Stimulated activated CD4-positive, alpha-beta T cell treated with anti-CD3 and anti-CD28 coated beads, Interleukin-4, amount 100 ng/mL, for 24 hours (primary cell): ENCODE measurements around the gene KLC1.
"Not testable (repeated sequence)": the region's sequence is repeated elsewhere in the genome, so short reads cannot be mapped to it uniquely, and the experiment has no call there.

ENCODE experiments used
- DNase-seq: peaks from one replicate; pipeline ENCODE4 v3.0.0-alpha.2; 2020

The KLC1 gene

DNA sequence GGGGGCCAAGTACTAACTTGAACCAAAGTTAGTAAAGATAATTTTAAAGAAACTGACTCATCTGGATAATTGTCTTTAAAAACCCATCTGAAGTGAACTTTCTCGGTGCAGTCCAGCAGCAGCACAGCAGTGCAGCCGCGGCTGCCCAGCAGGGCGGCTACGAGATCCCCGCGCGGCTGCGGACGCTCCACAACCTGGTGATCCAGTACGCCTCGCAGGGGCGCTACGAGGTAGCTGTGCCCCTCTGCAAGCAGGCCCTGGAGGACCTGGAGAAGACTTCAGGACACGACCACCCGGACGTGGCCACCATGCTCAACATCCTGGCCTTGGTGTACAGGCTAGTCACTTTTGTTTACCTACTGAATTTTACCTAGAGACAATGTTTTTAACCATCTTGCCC, 33.6 kb downstream of the KLC1 start:
- DNase-seq: no peak

GRCh38 chr14:103663506-103663905, 34.5 kb downstream of the KLC1 start:
- no peak for DNase-seq

DNA sequence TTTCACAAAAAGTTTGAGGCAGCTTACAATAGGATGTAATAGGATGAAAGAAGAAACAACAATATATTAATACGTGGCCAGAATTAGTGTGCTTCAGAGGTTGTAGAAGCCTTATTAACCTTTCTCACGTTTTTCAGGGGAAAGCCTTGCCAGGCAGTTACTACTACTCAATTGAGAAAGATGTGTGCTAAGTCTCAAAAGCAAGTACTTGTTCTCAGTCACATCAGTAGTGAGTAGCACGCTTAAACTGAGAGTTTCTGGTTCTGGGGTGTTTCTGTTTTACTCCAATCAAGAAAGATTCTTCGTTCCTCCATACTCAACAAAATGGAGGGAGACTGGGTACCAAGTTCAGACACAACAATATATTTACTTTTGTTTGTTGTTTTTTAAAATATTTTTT, 38.7 kb downstream of the KLC1 start:
- DNase-seq: no peak

DNA sequence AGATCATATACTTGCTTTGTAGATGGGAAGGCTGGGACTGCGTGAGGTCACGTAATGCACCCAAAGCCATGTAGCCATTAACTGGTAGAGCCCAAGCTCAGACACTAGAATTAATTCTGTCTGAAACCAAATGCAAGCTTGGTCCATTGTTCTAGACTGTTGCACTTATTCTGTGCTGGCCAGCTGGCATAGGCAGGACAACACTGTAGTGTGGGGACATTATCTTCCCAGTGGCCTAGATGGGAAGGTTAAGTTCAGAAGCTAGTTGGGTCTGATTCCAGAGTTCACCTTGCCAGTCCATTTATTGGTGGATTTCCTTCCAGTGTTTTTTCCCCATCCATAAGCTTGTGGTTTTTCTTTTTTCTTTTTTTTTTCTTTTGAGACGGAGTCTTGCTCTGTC, 39.1 kb downstream of the KLC1 start:
- no peak for DNase-seq

GRCh38 chr14:103669370-103669769, 40.4 kb downstream of the KLC1 start:
- no peak for DNase-seq

DNA sequence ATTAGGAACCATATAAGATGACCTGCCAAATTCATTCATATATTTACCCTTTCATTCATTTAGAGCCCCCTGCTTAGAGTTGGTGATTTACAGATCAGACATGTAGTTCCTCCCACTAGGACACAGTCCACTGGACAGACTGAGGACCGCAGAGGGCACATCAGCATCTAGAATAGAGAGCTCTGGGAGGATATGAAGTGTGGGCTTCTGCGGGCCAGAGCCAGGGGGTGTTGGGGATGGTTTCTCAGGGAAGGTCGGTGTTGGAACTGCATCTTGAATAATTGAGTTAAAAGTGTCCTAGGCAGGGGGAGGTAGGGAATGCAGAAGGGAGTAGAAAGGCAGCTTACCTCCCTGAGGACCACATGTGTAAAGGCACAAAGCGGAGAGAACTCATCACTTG, 42.9 kb downstream of the KLC1 start:
- DNase-seq: no peak

- no peak for DNase-seq
Measured at GRCh38 chr14:103675957-103676356, 46.9 kb downstream of the KLC1 start.

GRCh38 chr14:103676881-103677675, 48.1 kb downstream of the KLC1 start:
- DNase-seq: no peak

DNA sequence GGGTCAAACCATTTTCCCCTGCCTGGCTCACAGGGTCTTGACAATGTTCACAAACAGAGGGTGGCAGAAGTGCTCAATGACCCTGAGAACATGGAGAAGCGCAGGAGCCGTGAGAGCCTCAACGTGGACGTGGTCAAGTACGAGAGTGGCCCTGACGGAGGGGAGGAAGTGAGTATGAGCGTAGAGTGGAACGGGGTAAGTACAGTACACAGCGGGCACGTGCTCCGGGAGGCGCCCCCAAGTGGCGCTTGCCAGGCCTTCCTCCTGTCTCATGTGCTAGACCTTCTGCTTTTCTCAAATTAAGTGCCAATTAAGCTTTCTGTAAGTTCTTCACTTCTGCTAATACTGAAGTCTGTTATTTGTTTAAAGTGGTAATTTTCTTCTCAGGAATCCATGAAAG, 50.3 kb downstream of the KLC1 start:
- peak; percentile 41 for DNase-seq

GRCh38 chr14:103680491-103681231, 51.6 kb downstream of the KLC1 start:
- no peak for DNase-seq

GRCh38 chr14:103683139-103683538, 54.1 kb downstream of the KLC1 start:
- DNase-seq: no peak

DNA sequence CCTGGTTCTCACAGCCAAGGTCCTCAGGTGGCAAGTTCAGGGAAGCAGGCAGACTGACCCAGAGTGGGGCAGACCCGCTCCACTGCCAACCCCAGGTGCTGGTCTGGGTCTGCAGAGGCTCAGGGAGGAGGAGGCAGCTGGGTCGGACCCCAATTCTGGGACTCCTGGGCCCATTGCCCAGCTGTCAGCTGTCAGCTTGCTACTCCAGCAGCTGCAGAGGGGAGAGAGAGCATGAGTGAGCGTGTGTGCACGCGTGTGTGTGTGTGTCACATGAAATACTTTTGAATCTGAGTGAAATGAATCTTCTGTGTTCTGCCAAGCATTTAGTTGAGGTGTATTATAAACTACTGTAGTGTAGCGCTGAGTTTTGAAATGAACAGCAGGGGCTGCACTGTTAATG, 55.5 kb downstream of the KLC1 start:
- DNase-seq: no peak

GRCh38 chr14:103684871-103685270, 55.9 kb downstream of the KLC1 start:
- no peak for DNase-seq

- no peak for DNase-seq
Measured at GRCh38 chr14:103685276-103686211, 56.5 kb downstream of the KLC1 start.

DNA sequence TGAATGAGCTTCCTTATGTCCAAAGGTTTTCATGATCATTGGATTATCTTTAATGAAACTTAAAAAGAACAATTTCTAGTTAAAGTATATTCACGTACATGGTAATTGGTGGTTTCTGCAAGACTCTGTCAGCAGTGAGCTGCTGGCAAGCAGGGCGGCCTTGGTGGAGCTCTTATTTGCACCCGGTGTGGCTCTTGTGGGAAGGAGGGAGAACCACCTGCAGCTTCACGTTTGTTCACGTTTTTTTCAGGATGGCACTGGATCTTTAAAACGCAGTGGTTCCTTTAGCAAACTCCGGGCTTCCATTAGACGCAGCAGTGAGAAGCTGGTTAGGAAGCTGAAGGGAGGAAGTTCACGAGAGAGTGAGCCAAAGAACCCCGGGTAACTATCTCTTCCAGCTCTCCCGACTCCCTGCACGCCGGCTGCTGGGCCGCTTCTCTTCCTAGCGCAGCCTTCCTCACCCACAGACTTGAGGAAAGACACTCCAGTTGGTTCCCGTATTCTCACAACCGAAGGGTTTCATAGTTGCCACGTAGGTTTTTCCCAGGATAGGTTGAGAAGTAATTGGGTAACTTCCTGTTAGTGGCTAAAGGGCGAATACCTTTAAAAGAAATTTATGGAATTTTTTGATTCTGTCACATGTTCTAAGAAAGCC, 57.9 kb downstream of the KLC1 start:
- no peak for DNase-seq

- DNase-seq: no peak
Measured at GRCh38 chr14:103687712-103688111, 58.7 kb downstream of the KLC1 start.

- DNase-seq: no peak
Measured at GRCh38 chr14:103688441-103688840, 59.4 kb downstream of the KLC1 start.

GRCh38 chr14:103688906-103689902, 60.2 kb downstream of the KLC1 start:
- no peak for DNase-seq

- no peak for DNase-seq
Measured at GRCh38 chr14:103690332-103690731, 61.3 kb downstream of the KLC1 start.

- DNase-seq: not testable (repeated sequence)
Measured at GRCh38 chr14:103691655-103692054, 62.6 kb downstream of the KLC1 start.

DNA sequence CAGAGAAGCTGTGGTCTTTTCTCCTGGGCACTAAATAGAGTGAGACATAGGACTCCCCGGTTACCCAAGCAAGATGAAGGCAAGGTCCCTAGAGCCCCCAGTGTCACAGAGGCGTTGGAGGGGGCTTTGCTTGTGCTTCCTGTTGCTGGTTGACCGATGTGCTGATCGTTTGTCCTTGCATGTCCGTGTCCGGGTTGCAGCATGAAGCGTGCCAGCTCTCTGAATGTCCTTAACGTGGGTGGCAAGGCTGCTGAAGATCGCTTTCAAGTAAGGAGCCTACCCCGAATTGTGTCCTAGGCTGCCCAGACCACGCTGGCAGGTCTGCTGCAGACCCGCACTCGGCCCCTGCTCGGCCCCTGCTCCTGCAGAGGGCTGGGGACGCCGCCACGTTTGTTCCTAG, 63.1 kb downstream of the KLC1 start:
- no peak for DNase-seq
